ENCODE data around the gene MTG2.

The MTG2 gene

GRCh38 chr20:62160876-62161275 lies 22.0 kb upstream of the MTG2 start:
- DNase-seq: no peak

GRCh38 chr20:62161347-62161746 lies 21.5 kb upstream of the MTG2 start:
- no peak for DNase-seq

- DNase-seq: no peak
Measured at GRCh38 chr20:62162765-62163484, 19.9 kb upstream of the MTG2 start.

GRCh38 chr20:62163485-62163865 lies 19.4 kb upstream of the MTG2 start:
- DNase-seq: no peak

- DNase-seq: no peak
Measured at GRCh38 chr20:62163986-62164762, 18.7 kb upstream of the MTG2 start.

- DNase-seq: no peak
Measured at GRCh38 chr20:62164879-62165761, 17.7 kb upstream of the MTG2 start.

- no peak for DNase-seq
Measured at GRCh38 chr20:62165762-62166399, 16.9 kb upstream of the MTG2 start.

GRCh38 chr20:62167474-62167873 lies 15.4 kb upstream of the MTG2 start:
- DNase-seq: no peak

GRCh38 chr20:62168061-62168460 lies 14.8 kb upstream of the MTG2 start:
- no peak for DNase-seq

- DNase-seq: no peak
Measured at GRCh38 chr20:62168890-62169435, 13.9 kb upstream of the MTG2 start.

- DNase-seq: no peak
Measured at GRCh38 chr20:62170536-62170935, 12.3 kb upstream of the MTG2 start.

GRCh38 chr20:62171245-62171644 lies 11.6 kb upstream of the MTG2 start:
- DNase-seq: no peak

- DNase-seq: no peak
Measured at GRCh38 chr20:62172666-62173065, 10.2 kb upstream of the MTG2 start.

GRCh38 chr20:62174021-62174804 lies 8.6 kb upstream of the MTG2 start:
- DNase-seq: no peak

- DNase-seq: no peak
Measured at GRCh38 chr20:62174870-62175624, 7.8 kb upstream of the MTG2 start.

- no peak for DNase-seq
Measured at GRCh38 chr20:62175711-62176110, 7.1 kb upstream of the MTG2 start.

- DNase-seq: no peak
Measured at GRCh38 chr20:62176866-62177265, 6.0 kb upstream of the MTG2 start.

GRCh38 chr20:62177307-62177706 lies 5.5 kb upstream of the MTG2 start:
- peak in 1 of 58 donors; percentile 2 for DNase-seq

All from anterior cingulate cortex (tissue), 58 donors.